IMR-90 (cell line): Measurements from ENCODE around the gene KLHDC9. TPM values are rescaled to one million over a fixed set of nuclear protein-coding genes. Genes with fewer than 3 reads are reported as not detected.

Experiments
- ATAC-seq: fragments of 200-7000 bp; cut with Tn5 transposase; 2 replicates; pipeline ENCODE4 v1.9.1; 2020; ENCODE audit warnings: low read depth, mild to moderate bottlenecking, moderate library complexity
- BruUV-seq: library from RNA; stranded (reverse); fragments of 400-500 nt; replicated peaks from 2 replicates; lab custom pipeline; 2021; lab: Mats Ljungman, UMichigan
- CTCF ChIA-PET: fragments of 300-600 bp; formaldehyde crosslinking; extraction: SDS; loops from one replicate; lab custom pipeline; 2021; ENCODE audit warnings: antibody characterized with exemption; lab: Yijun Ruan, JAX
- POLR2A ChIA-PET: fragments of 300-600 bp; sonication (Branson Sonifier 250); formaldehyde crosslinking; loops from one replicate; lab custom pipeline; 2022; ENCODE audit warnings: antibody characterized with exemption; ENCODE audit not compliant: unreplicated experiment; lab: Charles Lee
- DNase-seq: peaks from one replicate; pipeline ENCODE4 v3.0.0; 2013
- H2AFZ ChIP-seq: replicated peaks from 2 replicates; pipeline ENCODE3; 2013; ENCODE audit warnings: low read length, mild to moderate bottlenecking; ENCODE audit not compliant: poor library complexity
- H2AK5ac ChIP-seq: 2 replicates; pipeline ENCODE4 v1.6.1; 2013; ENCODE audit warnings: low read depth, low read length, inconsistent platforms
- H2AK9ac ChIP-seq: replicated peaks from 2 replicates; pipeline ENCODE3; 2013; ENCODE audit warnings: mild to moderate bottlenecking, low read depth, low read length, moderate library complexity; ENCODE audit not compliant: poor library complexity
- H2BK120ac ChIP-seq: 2 replicates; pipeline ENCODE4 v1.6.1; 2013; ENCODE audit warnings: low read depth, low read length, inconsistent platforms
- H2BK15ac ChIP-seq: 3 replicates; pipeline ENCODE4 v1.6.1; 2013; ENCODE audit warnings: low read depth, low read length, inconsistent platforms
- H2BK20ac ChIP-seq: 2 replicates; pipeline ENCODE4 v1.6.1; 2013; ENCODE audit warnings: low read depth, mild to moderate bottlenecking, inconsistent platforms, low read length, moderate library complexity
- H2BK5ac ChIP-seq: 2 replicates; pipeline ENCODE4 v1.6.1; 2013; ENCODE audit warnings: mild to moderate bottlenecking, low read depth, low read length, inconsistent platforms; ENCODE audit not compliant: poor library complexity, severe bottlenecking
- H3K14ac ChIP-seq: replicated peaks from 2 replicates; pipeline ENCODE4 v1.6.1; 2013; ENCODE audit warnings: low read depth, low read length, inconsistent platforms
- H3K18ac ChIP-seq: 2 replicates; pipeline ENCODE4 v1.6.1; 2013; ENCODE audit warnings: low read depth, low read length, control low read depth
- H3K23ac ChIP-seq: 2 replicates; pipeline ENCODE4 v1.6.1; 2013; ENCODE audit warnings: low read depth, low read length, inconsistent platforms
- H3K27ac ChIP-seq: 2 replicates; pipeline ENCODE4 v1.5.1; 2013; ENCODE audit warnings: mild to moderate bottlenecking, control low read depth, low read length; ENCODE audit not compliant: insufficient read depth
- H3K27me3 ChIP-seq: 2 replicates; pipeline ENCODE4 v1.6.1; 2013; ENCODE audit warnings: low read length; ENCODE audit not compliant: control insufficient read depth, insufficient read depth
- H3K36me3 ChIP-seq: 2 replicates; pipeline ENCODE4 v1.6.1; 2013; ENCODE audit warnings: low read length, mixed read lengths; ENCODE audit not compliant: control insufficient read depth, insufficient read depth
- H3K4ac ChIP-seq: 2 replicates; pipeline ENCODE4 v1.6.1; 2013; ENCODE audit warnings: low read depth, low read length, inconsistent platforms
- H3K4me1 ChIP-seq: 2 replicates; pipeline ENCODE4 v1.6.1; 2013; ENCODE audit warnings: low read length, mixed read lengths; ENCODE audit not compliant: control insufficient read depth, insufficient read depth
- H3K4me2 ChIP-seq: 2 replicates; pipeline ENCODE4 v1.6.1; 2013; ENCODE audit warnings: low read depth, mild to moderate bottlenecking, control low read depth, low read length, moderate library complexity
- H3K4me3 ChIP-seq: 2 replicates; pipeline ENCODE4 v1.5.1; 2013; ENCODE audit warnings: low read depth, mild to moderate bottlenecking, control low read depth, low read length, moderate library complexity; ENCODE audit not compliant: insufficient read depth
- H3K56ac ChIP-seq: 2 replicates; pipeline ENCODE4 v1.6.1; 2013; ENCODE audit warnings: low read length, inconsistent platforms; ENCODE audit not compliant: insufficient read depth; ENCODE audit errors: extremely low read depth
- H3K79me1 ChIP-seq, 2 experiments: 2 replicates each; pipeline ENCODE4 v1.6.1; 2013; ENCODE audit warnings: low read length in 2 of 2, inconsistent platforms in 1 of 2, low read depth in 1 of 2
- H3K9ac ChIP-seq: 2 replicates; pipeline ENCODE4 v1.6.1; 2013; ENCODE audit warnings: low read depth, low read length, control low read depth
- H3K9me1 ChIP-seq: 2 replicates; pipeline ENCODE4 v1.6.1; 2013; ENCODE audit warnings: low read length, inconsistent platforms; ENCODE audit not compliant: insufficient read depth
- H3K9me3 ChIP-seq: 2 replicates; pipeline ENCODE4 v1.6.1; 2013; ENCODE audit warnings: low read length; ENCODE audit not compliant: control insufficient read depth, insufficient read depth
- H4K20me1 ChIP-seq: 2 replicates; pipeline ENCODE4 v1.6.1; 2013; ENCODE audit warnings: low read length, inconsistent platforms; ENCODE audit not compliant: insufficient read depth
- H4K5ac ChIP-seq: 2 replicates; pipeline ENCODE4 v1.6.1; 2013; ENCODE audit warnings: mild to moderate bottlenecking, low read depth, low read length, control low read depth
- H4K8ac ChIP-seq, 2 experiments: 2 replicates each; pipeline ENCODE4 v1.6.1; 2013; ENCODE audit warnings: low read depth in 2 of 2, low read length in 2 of 2, control low read depth in 1 of 2, inconsistent platforms in 1 of 2
- H4K91ac ChIP-seq: 2 replicates; pipeline ENCODE4 v1.6.1; 2013; ENCODE audit warnings: low read depth, low read length, inconsistent platforms; ENCODE audit not compliant: insufficient read depth
- BHLHE40 ChIP-seq: fragments of 150-350 bp; IDR thresholded peaks from 2 replicates; pipeline ENCODE4 v1.6.1; 2016; ENCODE audit warnings: mild to moderate bottlenecking, low read depth, low read length
- CEBPB ChIP-seq: IDR thresholded peaks from 2 replicates; pipeline ENCODE4 v1.6.1; 2012; ENCODE audit warnings: low read depth, low read length, improper control_type of control experiment
- CTCF ChIP-seq: conservative IDR thresholded peaks from 2 replicates; pipeline ENCODE4 v1.5.1; 2012; ENCODE audit warnings: mild to moderate bottlenecking, low read depth, low read length, improper control_type of control experiment
- FOS ChIP-seq: fragments of 150-350 bp; IDR thresholded peaks from 2 replicates; pipeline ENCODE4 v1.6.1; 2016; ENCODE audit warnings: low read depth, low read length
- MAZ ChIP-seq: IDR thresholded peaks from 2 replicates; pipeline ENCODE4 v1.6.1; 2012; ENCODE audit warnings: low read depth, mild to moderate bottlenecking, low read length, improper control_type of control experiment, moderate library complexity, borderline replicate concordance
- MXI1 ChIP-seq: IDR thresholded peaks from 2 replicates; pipeline ENCODE4 v1.6.1; 2012; ENCODE audit warnings: low read depth, mild to moderate bottlenecking, low read length, moderate library complexity, borderline replicate concordance
- RCOR1 ChIP-seq: IDR thresholded peaks from 2 replicates; pipeline ENCODE4 v1.6.1; 2012; ENCODE audit warnings: mild to moderate bottlenecking, low read length, improper control_type of control experiment; ENCODE audit not compliant: insufficient replicate concordance
- WGBS, 2 experiments: methylation state at CpG; one replicate each; pipeline versions ENCODE4 v1.1.5 to v1.1.7; 2013; ENCODE audit warnings: missing lambda C conversion rate in 2 of 2; ENCODE audit not compliant: insufficient read length in 1 of 2; ENCODE audit errors: extremely low coverage in 2 of 2; 5-methylcytosine and 5-hydroxymethylcytosine counted together
- dilution Hi-C: fragments of 300-500 bp; cut with HindIII; formaldehyde crosslinking; loops from one replicate; pipeline ENCODE4 v1.14.3; 2018; ENCODE audit warnings: low sequenced_read_pairs; ENCODE audit not compliant: unreplicated experiment
- in situ Hi-C: fragments of 300-500 bp; cut with MboI; formaldehyde crosslinking; loops from 3 replicates; pipeline ENCODE4 v1.14.3; 2019; ENCODE audit warnings: low sequenced_read_pairs, inconsistent platforms, mixed read lengths
- intact Hi-C: fragments of 100-400 bp; cut with micrococcal nuclease; formaldehyde crosslinking; loops from 2 replicates; pipeline ENCODE4 v1.10.0; 2022
- polyA plus RNA-seq, 3 experiments: library from polyadenylated mRNA; depleted of rRNA; stranded (reverse); fragments of >200 nt; gene quantifications; 2 replicates each; pipeline ENCODE4 v1.2.3, GENCODE V29; 2012; ENCODE audit warnings: low replicate concordance in 1 of 3
- total RNA-seq: library from RNA; depleted of rRNA; stranded (reverse); fragments of >200 nt; gene quantifications from 2 replicates; pipeline ENCODE4 v1.2.3, GENCODE V29; 2012

The KLHDC9 gene
- total and polyA plus RNA-seq, 2 of the 4 experiments (the other 2 are of a cell fraction), result 0.18 to 0.70 TPM

GRCh38 chr1:161088587-161089110 lies 9.5 kb upstream of the KLHDC9 start:
- H4K8ac ChIP-seq, result no peak overlapping the region
- TF ChIP-seq MXI1 (no peak), BHLHE40 (no peak), FOS (0 out of 2 replicates have a peak, but pooled peaks have one; percentile 13), RCOR1 (no peak), CTCF (no peak), CEBPB (no peak), MAZ (peak; percentile 27; the same call in 1 of the 2 replicates)
- H3K79me1 ChIP-seq, result no peaks in the 10 kb centered on the region
- BruUV-seq, result no TSS peak
- intact Hi-C loops (no loop called here), dilution Hi-C loops (no loop called here), in situ Hi-C loops (no loop called here)
- ChIA-PET POLR2A (no interaction called here), CTCF (interaction anchor here (0.5 to 1.0 kb wide), 2 partner anchors 9 to 719 kb away, joined by 4 read pairs; no protein-coding TSS in a partner anchor)
- no peaks in the 10 kb centered on the region for H3K36me3 ChIP-seq
- no peaks in the 10 kb centered on the region for H3K27me3 ChIP-seq
- H2BK120ac ChIP-seq, result no peak overlapping the region; the same call in 1 of the 2 replicates
- H3K9me3 ChIP-seq, result no peaks in the 10 kb centered on the region
- H3K4me3 ChIP-seq, result no peak overlapping the region
- H3K27ac ChIP-seq, result no peak overlapping the region
- DNase-seq, result peak; percentile 63
- H2AK9ac ChIP-seq, result peak overlapping the region; percentile 69
- no CpG with 5 or more reads among the region's 3 CpGs for WGBS, 2 experiments
- no peaks in the 10 kb centered on the region for H4K20me1 ChIP-seq
- H2AK5ac ChIP-seq, result 0 out of 2 replicates have a peak overlapping the region, but pooled peaks have one; percentile 56
- H3K9ac ChIP-seq, result no peak overlapping the region
- no peak overlapping the region; the same call in none of the 2 replicates for H3K14ac ChIP-seq
- peaks cover 26% of the 10 kb centered on the region for H3K9me1 ChIP-seq
- H2AFZ ChIP-seq, result peak overlapping the region; percentile 16
- H4K5ac ChIP-seq, result peak overlapping the region; percentile 21; the same call in 1 of the 2 replicates
- H3K4me1 ChIP-seq, result peaks cover 25% of the 10 kb centered on the region
- H3K4ac ChIP-seq, result no peak overlapping the region; the same call in 1 of the 2 replicates
- H3K4me2 ChIP-seq, result no peak overlapping the region
- ATAC-seq, result peak; percentile 67
- H2BK20ac ChIP-seq, result no peak overlapping the region
- no peak overlapping the region for H2BK15ac ChIP-seq
- peak overlapping the region; percentile 10 for H2BK5ac ChIP-seq
- H3K56ac ChIP-seq, result no peak overlapping the region
- H3K23ac ChIP-seq, result no peak overlapping the region
- H3K18ac ChIP-seq, result 0 out of 2 replicates have a peak overlapping the region, but pooled peaks have one; percentile 27
- no peak overlapping the region for H4K91ac ChIP-seq
